H9 (cell line): ENCODE results near the gene FKTN. TPM values are rescaled to one million over a fixed set of nuclear protein-coding genes. Genes with fewer than 3 reads are reported as not detected.

Experiments used
- DNase-seq: peaks from one replicate; pipeline ENCODE4 v3.0.0-alpha.2; 2017
- H2AFZ ChIP-seq: one replicate; pipeline ENCODE4 v1.6.1; 2013; ENCODE audit warnings: mild to moderate bottlenecking, low read length, control low read depth, moderate library complexity
- H2AK5ac ChIP-seq: 2 replicates; pipeline ENCODE4 v1.6.1; 2013; ENCODE audit warnings: low read length, control low read depth, mixed read lengths; ENCODE audit not compliant: insufficient read length
- H2BK120ac ChIP-seq: one replicate; pipeline ENCODE4 v1.6.1; 2013; ENCODE audit warnings: low read depth, mild to moderate bottlenecking, low read length, control low read depth, inconsistent platforms; ENCODE audit not compliant: poor library complexity, severe bottlenecking
- H2BK12ac ChIP-seq: 2 replicates; pipeline ENCODE4 v1.6.1; 2013; ENCODE audit warnings: low read length, control low read depth, mixed read lengths, low read depth; ENCODE audit not compliant: insufficient read length
- H2BK15ac ChIP-seq: 2 replicates; pipeline ENCODE4 v1.6.1; 2013; ENCODE audit warnings: low read depth, low read length, control low read depth
- H2BK20ac ChIP-seq: one replicate; pipeline ENCODE4 v1.6.1; 2013; ENCODE audit warnings: low read depth, mild to moderate bottlenecking, low read length, control low read depth, inconsistent platforms; ENCODE audit not compliant: poor library complexity, severe bottlenecking
- H2BK5ac ChIP-seq: 2 replicates; pipeline ENCODE4 v1.6.1; 2013; ENCODE audit warnings: low read length, control low read depth, mixed read lengths; ENCODE audit not compliant: insufficient read length
- H3K14ac ChIP-seq: 2 replicates; pipeline ENCODE4 v1.6.1; 2013; ENCODE audit warnings: low read length, control low read depth; ENCODE audit not compliant: insufficient read depth
- H3K18ac ChIP-seq: 2 replicates; pipeline ENCODE4 v1.6.1; 2013; ENCODE audit warnings: low read depth, mild to moderate bottlenecking, mixed read lengths, low read length, control low read depth; ENCODE audit not compliant: insufficient read length
- H3K23ac ChIP-seq: 2 replicates; pipeline ENCODE4 v1.6.1; 2013; ENCODE audit warnings: low read length, control low read depth, mixed read lengths, low read depth; ENCODE audit not compliant: insufficient read length
- H3K23me2 ChIP-seq: 2 replicates; pipeline ENCODE4 v1.6.1; 2013; ENCODE audit warnings: low read depth, mild to moderate bottlenecking, mixed read lengths, low read length, control low read depth; ENCODE audit not compliant: insufficient read length, poor library complexity, severe bottlenecking
- H3K27ac ChIP-seq: 2 replicates; pipeline ENCODE4 v1.5.1; 2013; ENCODE audit warnings: low read length, control low read depth, mixed read lengths, low read depth; ENCODE audit not compliant: insufficient read length
- H3K27me3 ChIP-seq: 2 replicates; pipeline ENCODE4 v1.6.1; 2013; ENCODE audit warnings: low read length, control low read depth, inconsistent platforms; ENCODE audit not compliant: insufficient read depth
- H3K4ac ChIP-seq: 2 replicates; pipeline ENCODE4 v1.6.1; 2013; ENCODE audit warnings: low read depth, mild to moderate bottlenecking, control low read depth, inconsistent platforms, low read length, moderate library complexity
- H3K4me1 ChIP-seq: 2 replicates; pipeline ENCODE4 v1.6.1; 2013; ENCODE audit warnings: low read length, control low read depth, inconsistent platforms; ENCODE audit not compliant: insufficient read depth
- H3K4me2 ChIP-seq: 2 replicates; pipeline ENCODE4 v1.6.1; 2013; ENCODE audit warnings: low read length, control low read depth, mixed read lengths; ENCODE audit not compliant: insufficient read length, insufficient read depth
- H3K56ac ChIP-seq: 2 replicates; pipeline ENCODE4 v1.6.1; 2013; ENCODE audit warnings: low read depth, mild to moderate bottlenecking, mixed read lengths, low read length, control low read depth; ENCODE audit not compliant: insufficient read length
- H3K79me1 ChIP-seq: 2 replicates; pipeline ENCODE4 v1.6.1; 2013; ENCODE audit warnings: low read depth, mild to moderate bottlenecking, moderate library complexity, low read length, control low read depth, inconsistent platforms; ENCODE audit not compliant: insufficient read depth, poor library complexity, severe bottlenecking
- H3K79me2 ChIP-seq: 2 replicates; pipeline ENCODE4 v1.6.1; 2013; ENCODE audit warnings: low read length, control low read depth, inconsistent platforms; ENCODE audit not compliant: insufficient read depth
- H3K9ac ChIP-seq: 2 replicates; pipeline ENCODE4 v1.6.1; 2013; ENCODE audit warnings: low read length, control low read depth, mixed read lengths; ENCODE audit not compliant: insufficient read length; ENCODE audit errors: extremely low read depth
- H3K9me3 ChIP-seq: one replicate; pipeline ENCODE4 v1.6.1; 2013; ENCODE audit warnings: low read depth, low read length, inconsistent platforms; ENCODE audit not compliant: control insufficient read depth
- H3T11ph ChIP-seq: one replicate; pipeline ENCODE4 v1.6.1; 2013; ENCODE audit warnings: mild to moderate bottlenecking, low read length, control low read depth, inconsistent platforms
- H4K20me1 ChIP-seq: one replicate; pipeline ENCODE4 v1.6.1; 2013; ENCODE audit not compliant: control insufficient read depth, insufficient read length, insufficient read depth
- H4K5ac ChIP-seq: 2 replicates; pipeline ENCODE4 v1.6.1; 2013; ENCODE audit warnings: low read depth, mild to moderate bottlenecking, mixed read lengths, low read length, control low read depth; ENCODE audit not compliant: insufficient read length
- H4K8ac ChIP-seq: replicated peaks from 2 replicates; pipeline ENCODE4 v1.6.1; 2013; ENCODE audit warnings: low read length, control low read depth, mixed read lengths, low read depth; ENCODE audit not compliant: insufficient read length
- H4K91ac ChIP-seq: 2 replicates; pipeline ENCODE4 v1.6.1; 2013; ENCODE audit warnings: low read depth, mild to moderate bottlenecking, moderate library complexity, mixed read lengths, low read length, control low read depth; ENCODE audit not compliant: insufficient read length
- H3K27ac Mint-ChIP-seq, 3 experiments: 2 replicates in 2 of 3; 3 replicates in 1 of 3; pipeline ENCODE4 v1.8.0; 2020 to 2021; ENCODE audit warnings: mixed read lengths in 3 of 3, mild to moderate bottlenecking in 1 of 3, moderate library complexity in 1 of 3
- H3K27me3 Mint-ChIP-seq: 2 replicates; pipeline ENCODE4 v1.8.0; 2021; ENCODE audit warnings: low read depth, mild to moderate bottlenecking, moderate library complexity, mixed read lengths
- H3K36me3 Mint-ChIP-seq, 3 experiments: 2 replicates in 2 of 3; 3 replicates in 1 of 3; pipeline ENCODE4 v1.8.0; 2020 to 2021; ENCODE audit warnings: low read depth in 3 of 3, mixed read lengths in 3 of 3; ENCODE audit not compliant: insufficient read depth in 1 of 3
- H3K4me1 Mint-ChIP-seq, 2 experiments: 2 replicates each; pipeline ENCODE4 v1.8.0; 2020; ENCODE audit warnings: mixed read lengths in 2 of 2
- H3K4me3 Mint-ChIP-seq, 2 experiments: 2 replicates in 1 of 2; 3 replicates in 1 of 2; pipeline ENCODE4 v1.8.0; 2020 to 2021; ENCODE audit warnings: mild to moderate bottlenecking in 2 of 2, mixed read lengths in 2 of 2, moderate library complexity in 1 of 2
- H3K9me3 Mint-ChIP-seq, 2 experiments: 2 replicates in 1 of 2; 3 replicates in 1 of 2; pipeline ENCODE4 v1.8.0; 2020; ENCODE audit warnings: mild to moderate bottlenecking in 2 of 2, mixed read lengths in 2 of 2, moderate library complexity in 1 of 2
- total RNA-seq: library from RNA; stranded (reverse); gene quantifications from 2 replicates; pipeline ENCODE4 v1.2.1, GENCODE V29; 2021
- TF ChIP-seq, protein P1 (sequence below): fragments of 200-600 bp; sonication (generic); conservative IDR thresholded peaks from 3 replicates; pipeline ENCODE4 v1.8.0; 2021; ENCODE audit warnings: antibody characterized with exemption, mild to moderate bottlenecking

Gene FKTN
- total RNA-seq, 1 experiment from 2014 or later, result 14.3 TPM

DNA sequence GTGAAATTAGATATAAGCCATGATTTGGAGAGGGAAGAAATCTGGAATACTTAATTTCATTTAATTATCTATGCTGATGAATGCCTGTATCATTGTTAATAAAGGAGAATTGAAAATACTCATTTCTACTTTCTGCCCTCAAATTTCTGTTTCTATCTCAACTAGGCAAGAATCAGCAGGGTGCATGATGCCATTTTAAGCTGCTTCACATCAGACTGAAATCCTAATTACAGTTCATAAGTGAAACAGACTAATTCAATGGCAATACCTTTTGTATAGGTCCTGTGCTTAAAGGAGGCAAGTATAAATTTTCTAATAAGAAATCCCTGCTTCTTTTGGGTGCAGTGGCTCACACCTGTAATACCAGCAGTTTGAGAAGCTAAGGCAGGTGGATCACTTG, 82.0 kb downstream of the FKTN start:
- Histone ChIP-seq H2AFZ (no peak overlapping the region), H3K23me2 (no peaks in the 10 kb centered on the region), H3K56ac (no peak overlapping the region), H2AK5ac (no peak overlapping the region), H2BK5ac (no peak overlapping the region), H4K8ac (no peak overlapping the region), H3K9me3 (no peaks in the 10 kb centered on the region), H3K18ac (no peak overlapping the region), H3K9ac (no peak overlapping the region), H3K27me3 (no peaks in the 10 kb centered on the region), H2BK120ac (no peak overlapping the region), H3K27ac (no peak overlapping the region), H3T11ph (no peak overlapping the region), H2BK20ac (no peak overlapping the region), H2BK15ac (no peak overlapping the region), H4K5ac (no peak overlapping the region), H3K4ac (no peak overlapping the region), H4K20me1 (no peaks in the 10 kb centered on the region), H4K91ac (no peak overlapping the region), H3K23ac (no peak overlapping the region), H3K79me1 (no peaks in the 10 kb centered on the region), H3K79me2 (no peaks in the 10 kb centered on the region), H3K14ac (no peak overlapping the region), H2BK12ac (no peak overlapping the region), H3K4me2 (no peak overlapping the region), H3K4me1 (no peaks in the 10 kb centered on the region)
- no peak overlapping the region for H3K27ac Mint-ChIP-seq
- H3K27me3 Mint-ChIP-seq, result no peaks in the 10 kb centered on the region
- peaks cover 0 to 11% (median 6%) of the 10 kb centered on the region in 3 experiments; a peak in 3 of 7 replicates for H3K36me3 Mint-ChIP-seq
- H3K4me3 Mint-ChIP-seq, result no peak overlapping the region
- H3K9me3 Mint-ChIP-seq, result peaks cover 3 to 8% of the 10 kb centered on the region in 2 experiments; a peak in 4 of 5 replicates
- H3K4me1 Mint-ChIP-seq, result no peaks in the 10 kb centered on the region; a peak in 1 of 4 replicates
- DNase-seq, result no peak
- TF ChIP-seq, protein P1, sequence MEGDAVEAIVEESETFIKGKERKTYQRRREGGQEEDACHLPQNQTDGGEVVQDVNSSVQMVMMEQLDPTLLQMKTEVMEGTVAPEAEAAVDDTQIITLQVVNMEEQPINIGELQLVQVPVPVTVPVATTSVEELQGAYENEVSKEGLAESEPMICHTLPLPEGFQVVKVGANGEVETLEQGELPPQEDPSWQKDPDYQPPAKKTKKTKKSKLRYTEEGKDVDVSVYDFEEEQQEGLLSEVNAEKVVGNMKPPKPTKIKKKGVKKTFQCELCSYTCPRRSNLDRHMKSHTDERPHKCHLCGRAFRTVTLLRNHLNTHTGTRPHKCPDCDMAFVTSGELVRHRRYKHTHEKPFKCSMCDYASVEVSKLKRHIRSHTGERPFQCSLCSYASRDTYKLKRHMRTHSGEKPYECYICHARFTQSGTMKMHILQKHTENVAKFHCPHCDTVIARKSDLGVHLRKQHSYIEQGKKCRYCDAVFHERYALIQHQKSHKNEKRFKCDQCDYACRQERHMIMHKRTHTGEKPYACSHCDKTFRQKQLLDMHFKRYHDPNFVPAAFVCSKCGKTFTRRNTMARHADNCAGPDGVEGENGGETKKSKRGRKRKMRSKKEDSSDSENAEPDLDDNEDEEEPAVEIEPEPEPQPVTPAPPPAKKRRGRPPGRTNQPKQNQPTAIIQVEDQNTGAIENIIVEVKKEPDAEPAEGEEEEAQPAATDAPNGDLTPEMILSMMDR, result no peak
